HG03558 (cell line): ENCODE measurements around the gene PPP1R14D.

Experiments
- ATAC-seq: cut with Tn5 transposase; IDR thresholded peaks from one replicate; pipeline ENCODE4 v1.9.1; 2021; ENCODE audit warnings: moderate number of reproducible peaks; ENCODE audit not compliant: unreplicated experiment; ENCODE audit errors: extremely low read depth

Gene PPP1R14D

GRCh38 chr15:40789999-40790398 is 38.5 kb downstream of the PPP1R14D start:
- ATAC-seq = no peak

GRCh38 chr15:40789119-40789518 is 39.4 kb downstream of the PPP1R14D start:
- ATAC-seq = no peak

- ATAC-seq = no peak
Measured at GRCh38 chr15:40787991-40788390, 40.5 kb downstream of the PPP1R14D start.

DNA sequence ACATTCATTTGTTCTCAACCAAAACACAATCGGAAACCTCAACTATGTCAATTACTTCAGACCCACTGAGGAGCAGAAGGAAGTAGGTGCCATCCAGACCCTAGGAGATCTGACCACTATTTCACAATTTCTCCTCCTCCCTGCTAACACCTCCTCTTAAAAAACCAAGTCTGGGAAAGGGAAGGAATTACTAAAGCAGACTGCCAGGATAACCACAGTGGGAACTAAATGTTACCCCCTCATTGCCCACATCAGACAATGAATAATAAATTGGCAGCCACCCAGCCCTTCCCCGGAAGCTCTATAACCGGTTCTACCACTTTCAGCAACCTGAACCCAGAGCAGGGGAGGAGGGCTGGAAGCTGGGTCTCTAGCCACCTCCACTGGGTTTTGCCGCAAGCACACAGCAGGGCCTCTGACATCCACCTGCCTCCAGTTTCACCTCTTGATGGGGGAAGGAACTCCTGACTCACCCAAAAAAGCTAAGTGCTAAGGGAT is 41.1 kb downstream of the PPP1R14D start:
- ATAC-seq = no peak

GRCh38 chr15:40785814-40786213 is 42.7 kb downstream of the PPP1R14D start:
- ATAC-seq = no peak

DNA sequence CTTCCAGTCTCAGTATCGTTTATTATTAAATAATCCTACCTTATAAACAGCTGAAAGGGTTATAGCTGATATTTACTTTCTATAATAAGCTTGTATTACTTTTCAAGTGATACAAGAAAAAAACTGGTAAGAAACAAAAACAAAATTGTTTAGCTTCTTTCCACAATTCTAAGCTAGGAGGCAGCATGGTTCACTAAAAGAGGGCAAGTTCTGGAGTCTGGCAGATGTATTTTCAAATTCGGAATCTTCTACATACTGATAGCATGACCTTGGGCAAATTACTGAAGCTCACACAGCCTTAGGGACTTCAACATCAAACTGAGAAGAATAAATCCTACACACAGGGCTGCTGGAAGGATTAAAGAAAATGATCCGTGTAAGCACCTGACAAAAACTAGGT is 43.3 kb downstream of the PPP1R14D start:
- no peak for ATAC-seq

GRCh38 chr15:40782609-40783227 is 45.8 kb downstream of the PPP1R14D start:
- no peak for ATAC-seq

- ATAC-seq = no peak
Measured at GRCh38 chr15:40776537-40777141, 51.9 kb downstream of the PPP1R14D start.

GRCh38 chr15:40775740-40776536 is 52.6 kb downstream of the PPP1R14D start:
- ATAC-seq = no peak

DNA sequence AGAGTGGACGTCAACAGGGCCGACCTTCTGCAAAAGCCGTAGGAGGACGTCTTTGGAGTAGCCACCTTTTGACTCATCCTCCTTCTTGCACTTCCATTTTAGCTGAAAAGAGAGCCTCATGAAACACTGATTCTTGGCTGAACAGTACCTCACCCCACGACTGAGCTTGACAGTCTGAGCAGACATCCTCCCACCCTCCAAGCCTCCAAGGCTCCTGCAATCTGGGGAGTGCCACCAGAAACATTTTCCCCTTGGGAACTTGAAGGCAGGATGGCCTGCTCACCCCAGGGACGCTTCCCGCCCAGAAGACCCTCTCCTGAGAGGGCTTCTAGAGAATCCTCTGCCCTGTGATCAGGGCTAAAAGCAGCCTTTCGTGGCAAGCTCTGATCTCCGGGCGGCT is 53.5 kb downstream of the PPP1R14D start:
- ATAC-seq = no peak

GRCh38 chr15:40773902-40774301 is 54.6 kb downstream of the PPP1R14D start:
- ATAC-seq = no peak

- no peak for ATAC-seq
Measured at GRCh38 chr15:40773496-40773895, 55.0 kb downstream of the PPP1R14D start.

DNA sequence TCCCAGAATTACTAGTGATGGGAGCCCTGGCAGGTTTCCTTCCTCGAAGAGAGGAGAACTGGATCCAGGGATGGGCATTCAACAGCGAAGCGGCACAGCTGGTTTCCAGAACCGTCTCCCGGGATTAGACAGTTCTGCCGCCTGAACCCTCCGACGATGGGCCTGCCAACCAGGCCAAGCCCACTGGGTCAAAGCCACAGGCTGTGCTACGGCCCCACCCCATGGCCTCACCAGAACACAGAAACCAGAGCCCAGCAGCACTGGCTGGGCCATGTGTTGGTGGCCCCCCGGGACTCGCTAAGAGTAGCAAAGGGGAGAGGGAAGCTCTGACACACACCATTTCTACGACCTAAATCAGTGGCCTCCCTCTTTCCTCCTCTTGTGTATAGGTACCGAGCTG is 56.5 kb downstream of the PPP1R14D start:
- no peak for ATAC-seq

DNA sequence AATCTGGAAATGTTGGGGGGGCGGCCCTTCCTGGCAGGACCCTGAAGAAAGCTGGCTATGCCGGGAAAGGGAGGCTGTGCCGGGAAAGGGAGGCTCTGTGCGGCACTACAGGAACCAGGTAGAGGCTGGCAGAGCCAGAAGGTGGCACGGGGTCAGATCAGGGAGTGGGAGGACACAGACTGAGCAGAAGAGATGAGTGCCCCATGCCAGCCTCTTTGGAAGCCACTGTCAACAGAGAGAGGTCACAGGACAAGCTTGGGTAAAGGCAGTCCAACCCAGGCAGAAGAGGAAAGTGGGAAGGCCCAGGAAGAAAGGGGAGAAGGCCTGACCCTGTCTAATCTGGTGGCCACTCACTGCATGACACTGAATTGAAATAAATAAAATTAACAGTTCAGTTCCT is 57.3 kb downstream of the PPP1R14D start:
- no peak for ATAC-seq

- ATAC-seq = no peak
Measured at GRCh38 chr15:40770147-40770721, 58.3 kb downstream of the PPP1R14D start.

- no peak for ATAC-seq
Measured at GRCh38 chr15:40769274-40770146, 59.0 kb downstream of the PPP1R14D start, which contains the start of gene C15orf62. Gene C15orf62 (plus strand): TSS chr15:40769980. CDS start chr15:40770496, 516 bp downstream.

DNA sequence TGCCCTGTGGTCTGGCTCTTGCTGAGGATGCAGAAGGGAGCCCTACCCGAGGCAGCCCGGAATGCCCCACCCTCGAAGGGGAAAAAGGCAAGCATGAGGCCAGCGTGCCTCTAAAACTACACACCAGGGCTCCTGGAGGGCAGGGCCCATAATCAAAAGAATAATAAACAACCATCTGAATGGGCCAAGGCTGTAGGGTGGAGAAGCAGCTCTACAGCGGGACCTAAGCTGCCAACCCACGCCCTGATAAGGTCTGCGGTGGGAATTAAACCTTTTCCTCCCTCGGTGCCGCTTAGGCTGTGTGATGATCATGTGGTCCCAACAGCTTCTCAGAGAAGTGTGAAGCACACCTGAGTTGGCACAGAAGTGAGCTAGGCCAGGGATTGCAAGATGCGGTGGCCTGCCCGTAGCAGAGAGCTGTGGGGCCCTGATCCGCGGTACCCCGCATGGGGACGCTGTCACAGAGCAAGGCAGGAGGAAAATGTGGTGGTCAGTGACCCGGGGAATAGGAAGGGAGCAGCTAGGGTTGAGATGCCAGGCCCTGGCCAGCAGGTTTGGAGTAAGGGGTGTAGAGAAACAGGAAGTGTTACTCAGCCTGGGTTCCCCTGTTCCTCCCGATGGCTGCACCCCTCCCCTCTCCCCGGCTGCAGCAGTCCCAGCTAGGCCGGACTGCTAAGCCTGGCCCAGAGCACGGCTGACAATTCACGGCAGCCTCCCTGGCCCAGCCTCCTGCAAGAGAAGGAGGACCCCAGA is 59.8 kb downstream of the PPP1R14D start:
- ATAC-seq = no peak

DNA sequence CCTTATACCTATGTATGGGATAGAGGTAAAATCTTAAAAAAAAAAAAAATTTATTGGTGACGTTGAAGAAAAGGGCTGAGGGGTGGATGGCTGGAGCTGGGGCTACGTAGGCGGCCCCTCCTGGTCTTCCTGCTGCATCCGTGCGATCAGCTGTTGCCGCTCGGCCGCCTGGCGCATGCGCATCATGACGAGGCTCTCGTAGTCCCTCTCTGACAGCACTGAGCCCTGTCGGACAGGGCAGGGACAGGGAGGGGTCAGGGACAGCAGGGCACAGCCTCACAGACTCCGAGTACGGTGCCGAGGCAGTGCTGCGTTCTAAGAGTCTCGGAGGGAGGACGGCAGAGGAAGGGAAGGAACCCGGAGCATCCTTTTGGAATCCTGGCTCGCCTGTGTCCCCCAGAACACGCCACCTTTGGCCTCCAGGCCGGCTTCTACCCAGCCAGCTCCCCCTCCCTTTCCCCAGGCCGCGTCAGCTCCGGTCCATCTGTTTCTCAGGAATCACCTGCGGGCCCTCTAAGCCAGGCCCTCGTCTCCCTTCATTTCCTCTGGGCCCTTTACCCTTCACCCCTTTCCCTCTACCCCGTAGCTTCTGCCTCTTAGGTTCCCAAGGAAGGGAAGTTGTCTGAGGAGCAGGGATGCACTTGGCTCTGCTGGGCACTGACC is 60.5 kb downstream of the PPP1R14D start:
- ATAC-seq = no peak
